HG03457 (cell line): Measurements from ENCODE around the gene CHST6.
"Not testable (repeated sequence)": the region's sequence is repeated elsewhere in the genome, so short reads cannot be mapped to it uniquely, and the experiment has no call there.

Source experiments
- ATAC-seq: cut with Tn5 transposase; IDR thresholded peaks from one replicate; pipeline ENCODE4 v1.9.1; 2021; ENCODE audit warnings: moderate number of reproducible peaks; ENCODE audit not compliant: unreplicated experiment

CHST6 gene

DNA sequence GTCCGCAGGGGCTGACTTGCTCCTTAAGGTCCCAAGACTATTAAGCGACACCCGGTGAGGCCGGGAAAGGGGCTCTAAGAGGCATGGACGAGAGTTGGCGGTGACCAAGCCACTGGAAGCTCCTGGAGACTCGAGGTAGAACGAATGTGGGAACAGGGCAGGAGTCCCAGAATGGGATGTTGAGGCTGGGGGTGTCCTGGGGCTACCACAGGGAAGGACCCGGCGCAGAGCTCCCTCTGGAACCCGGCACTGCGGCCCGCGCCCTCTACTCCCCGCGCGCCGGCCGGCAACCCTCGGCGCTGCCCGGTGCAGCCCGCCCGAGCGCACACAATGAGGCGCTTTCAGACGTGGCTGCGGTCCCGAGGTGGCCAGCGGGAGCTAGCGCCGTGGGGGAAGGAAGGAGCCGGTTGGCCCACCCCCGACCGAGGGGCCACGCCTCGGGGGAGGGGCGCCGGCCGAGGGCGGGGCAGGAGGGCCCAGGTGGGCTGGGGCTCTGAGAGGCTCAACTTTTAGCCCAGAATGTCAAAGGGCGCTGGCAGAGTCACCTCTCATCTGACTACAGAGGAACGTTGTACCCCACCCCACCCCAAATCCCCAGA is at the start of gene CHST6:
CHST6 (minus strand) TSS at position 366 of the 599 bp plus-strand sequence. CDS start 15,613 bp downstream, outside the sequence.
- no peak for ATAC-seq

- ATAC-seq = not testable (repeated sequence)
Measured at GRCh38 chr16:75542462-75542861, 47.2 kb upstream of the CHST6 start.

GRCh38 chr16:75541236-75541635 is 46.0 kb upstream of the CHST6 start:
- ATAC-seq = no peak

- ATAC-seq = not testable (repeated sequence)
Measured at GRCh38 chr16:75538882-75539565, 43.8 kb upstream of the CHST6 start.

- ATAC-seq = no peak
Measured at GRCh38 chr16:75537776-75538175, 42.5 kb upstream of the CHST6 start.

GRCh38 chr16:75535901-75536300 is 40.7 kb upstream of the CHST6 start, which contains the start of gene CHST5:
CHST5 (minus strand) TSS chr16:75536108; CDS start chr16:75530384, 5,724 bp downstream.
- no peak for ATAC-seq

GRCh38 chr16:75535211-75535843 is 40.1 kb upstream of the CHST6 start:
- no peak for ATAC-seq

DNA sequence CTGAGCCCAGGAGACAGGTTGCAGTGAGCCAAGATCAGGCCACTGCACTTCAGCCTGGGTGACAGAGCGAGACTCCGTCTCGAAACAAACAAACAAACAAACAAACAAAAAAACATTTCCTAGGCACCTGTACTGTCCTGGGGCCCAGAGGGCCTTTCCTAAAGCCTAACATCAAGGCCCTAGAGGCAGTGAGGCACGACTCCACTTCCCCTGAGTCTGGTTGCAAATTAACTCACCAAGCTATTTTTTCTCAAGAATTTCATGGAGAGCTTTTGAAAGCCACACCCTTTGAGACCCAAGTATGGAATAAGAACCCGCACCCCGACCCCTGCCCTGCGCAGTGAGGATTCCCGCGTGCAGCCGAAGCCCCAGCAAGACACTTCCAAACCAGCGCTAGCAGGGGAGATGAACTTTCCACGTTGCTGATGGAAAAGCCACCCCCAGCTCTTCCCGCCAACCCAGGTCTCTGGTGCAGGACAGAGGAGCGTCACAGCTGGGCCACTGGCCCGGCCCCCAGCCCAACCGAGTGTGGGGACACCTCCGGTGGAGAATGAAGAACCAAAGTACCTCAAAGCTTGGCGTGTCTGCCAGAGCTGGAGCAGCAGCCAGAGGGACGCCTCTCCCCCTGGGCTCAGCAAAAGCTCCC is 39.4 kb upstream of the CHST6 start:
- no peak for ATAC-seq

GRCh38 chr16:75532791-75533190 is 37.5 kb upstream of the CHST6 start:
- ATAC-seq = no peak

DNA sequence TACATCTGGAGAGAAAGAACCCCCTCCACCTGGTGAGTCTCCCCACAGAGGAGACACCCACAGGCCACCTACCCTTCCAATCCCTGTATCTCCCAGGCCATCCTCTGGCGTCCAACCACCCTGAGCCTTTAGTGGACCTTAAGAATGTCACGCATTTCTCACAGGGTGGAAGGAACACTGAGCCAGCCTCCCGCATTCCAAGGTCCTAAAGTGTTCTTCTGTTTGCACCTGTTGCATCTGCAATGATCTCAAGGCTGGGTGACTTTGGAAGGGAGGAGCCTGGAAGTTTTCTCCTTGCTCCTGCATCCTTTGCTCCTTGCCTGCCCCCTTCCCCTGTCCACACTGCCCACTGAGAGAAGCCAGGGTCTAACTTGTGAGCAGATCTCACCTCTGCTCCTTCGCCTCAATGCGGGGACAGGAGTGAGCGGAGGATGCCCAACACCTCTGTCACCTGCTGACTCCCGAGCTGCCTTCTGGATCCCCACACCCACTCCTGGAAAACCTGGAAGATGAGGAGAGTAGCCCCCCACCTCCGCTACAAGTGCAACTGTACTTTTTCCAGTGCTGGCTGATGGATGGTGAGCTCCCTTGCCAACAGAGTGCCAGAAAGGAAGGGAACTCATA is 37.0 kb upstream of the CHST6 start:
- ATAC-seq = no peak

- ATAC-seq = no peak
Measured at GRCh38 chr16:75529959-75530358, 34.7 kb upstream of the CHST6 start.

DNA sequence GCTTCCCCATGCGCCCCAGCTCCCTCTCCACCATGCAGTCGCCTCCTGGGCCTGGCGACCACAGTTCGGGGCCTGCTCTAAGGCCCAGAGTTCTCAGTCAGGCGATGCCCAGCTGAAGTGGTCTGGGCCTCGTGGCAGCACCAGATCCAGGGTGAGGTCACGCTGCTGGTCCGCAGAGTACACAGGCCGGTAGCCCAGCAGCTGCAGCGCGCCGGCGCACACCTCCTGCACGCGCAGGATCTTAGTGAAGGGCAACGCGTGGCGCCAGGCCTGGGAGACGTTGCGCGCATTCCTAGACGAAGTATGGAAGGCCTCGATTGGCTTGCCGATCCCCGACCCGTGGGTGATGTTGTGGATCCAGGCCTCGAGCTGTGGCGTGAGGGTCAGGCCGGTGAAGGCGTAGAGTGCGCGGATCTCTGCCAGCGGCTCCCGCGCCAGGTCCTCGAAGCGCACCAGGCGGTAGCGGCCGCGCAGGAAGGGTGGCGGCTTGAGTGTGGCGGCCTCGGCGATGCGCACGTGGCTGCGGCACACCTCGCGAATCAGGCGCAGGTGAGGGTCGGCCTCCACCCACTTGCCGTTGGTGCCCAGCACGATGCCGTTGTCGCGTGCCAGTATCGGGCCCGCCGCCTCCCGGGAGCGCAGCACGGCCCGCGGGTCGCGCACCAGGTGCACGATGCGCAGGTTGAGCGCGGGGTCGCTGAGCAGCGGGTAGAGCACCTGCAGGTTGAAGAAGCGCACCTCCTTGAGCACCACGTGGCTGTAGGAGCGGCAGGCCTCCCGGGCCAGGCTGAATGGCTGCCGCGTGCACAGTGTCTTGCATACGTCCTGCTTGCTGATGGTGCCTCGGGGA is 34.0 kb upstream of the CHST6 start:
- ATAC-seq = no peak

GRCh38 chr16:75527825-75528299 is 32.6 kb upstream of the CHST6 start:
- ATAC-seq = no peak

- ATAC-seq = no peak
Measured at GRCh38 chr16:75526032-75526790, 31.0 kb upstream of the CHST6 start.

DNA sequence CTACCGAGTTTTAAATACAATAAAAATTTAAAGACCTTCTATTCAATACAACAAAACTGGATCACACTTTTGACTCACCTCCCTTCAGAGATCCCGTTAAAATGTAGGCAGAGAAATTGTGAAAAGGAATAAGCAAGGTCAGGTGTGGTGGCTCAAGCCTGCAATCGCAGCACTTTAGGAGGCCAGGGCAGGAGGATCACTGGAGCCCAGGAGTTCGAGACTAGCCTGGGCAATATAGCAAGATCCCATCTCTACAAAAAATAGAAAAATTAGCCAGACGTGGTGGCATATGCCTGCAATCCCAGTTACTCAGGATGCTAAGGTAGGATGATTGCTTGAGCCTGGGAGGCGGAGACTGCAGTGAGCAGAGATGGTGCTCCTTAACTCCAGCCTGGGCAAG is 23.9 kb upstream of the CHST6 start:
- no peak for ATAC-seq

DNA sequence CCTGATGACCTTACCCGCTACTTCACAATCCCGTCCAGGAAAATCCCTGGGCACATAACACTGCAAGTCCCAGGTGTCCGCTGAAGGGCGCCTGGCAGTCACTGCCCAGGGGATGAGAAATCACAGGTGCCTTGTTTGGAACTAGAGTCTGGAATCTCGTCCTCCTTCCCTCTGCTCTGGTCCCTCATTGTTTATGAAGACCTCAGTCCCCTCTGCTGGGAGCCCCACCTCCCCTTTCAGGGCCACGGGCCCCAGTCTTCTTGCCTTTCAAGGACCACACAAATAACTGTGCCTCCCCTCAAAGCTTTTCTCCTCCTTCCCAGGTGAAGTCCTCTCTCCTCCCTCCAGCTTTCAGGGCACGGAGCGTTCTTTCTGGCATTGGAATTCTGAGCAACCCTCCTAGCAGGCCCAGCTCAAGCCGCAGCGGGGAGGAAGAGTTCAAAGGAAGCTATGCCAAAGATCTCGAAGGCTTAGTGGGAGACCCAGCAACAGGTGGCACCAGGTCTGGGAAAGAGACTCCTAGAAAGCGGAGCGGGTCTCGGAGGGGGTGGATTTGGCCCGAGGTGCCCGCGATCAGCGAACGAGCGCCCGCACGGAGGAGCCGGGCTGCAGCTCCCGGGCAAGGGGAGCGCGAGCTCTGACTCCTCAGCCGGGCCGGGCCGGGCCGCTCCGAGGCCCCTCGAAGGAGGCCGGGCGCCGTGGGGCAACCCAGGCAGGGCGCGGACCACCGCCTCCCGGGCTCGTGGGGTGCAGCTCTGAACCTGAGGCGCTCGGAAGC is 21.1 kb upstream of the CHST6 start:
- ATAC-seq = not testable (repeated sequence)

DNA sequence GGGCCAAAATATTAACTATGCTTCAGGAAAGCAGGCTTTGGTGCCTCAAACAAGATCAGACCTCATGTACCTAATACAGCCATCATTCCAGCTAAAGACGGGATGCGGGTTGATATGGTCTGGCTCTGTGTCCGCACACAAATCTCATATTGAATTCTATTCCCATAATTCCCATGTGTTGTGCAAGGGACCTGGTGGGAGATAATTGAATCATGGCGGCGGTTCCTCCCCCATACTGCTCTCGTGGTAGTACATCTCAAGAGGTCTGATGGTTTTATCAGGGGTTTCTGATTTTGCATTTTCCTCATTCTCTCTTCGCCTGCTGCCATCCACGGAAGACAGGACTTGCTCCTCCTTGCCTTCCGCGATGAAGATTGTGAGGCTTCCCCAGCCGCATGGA is 19.1 kb upstream of the CHST6 start:
- ATAC-seq = no peak

- no peak for ATAC-seq
Measured at GRCh38 chr16:75506574-75506973, 11.3 kb upstream of the CHST6 start.

DNA sequence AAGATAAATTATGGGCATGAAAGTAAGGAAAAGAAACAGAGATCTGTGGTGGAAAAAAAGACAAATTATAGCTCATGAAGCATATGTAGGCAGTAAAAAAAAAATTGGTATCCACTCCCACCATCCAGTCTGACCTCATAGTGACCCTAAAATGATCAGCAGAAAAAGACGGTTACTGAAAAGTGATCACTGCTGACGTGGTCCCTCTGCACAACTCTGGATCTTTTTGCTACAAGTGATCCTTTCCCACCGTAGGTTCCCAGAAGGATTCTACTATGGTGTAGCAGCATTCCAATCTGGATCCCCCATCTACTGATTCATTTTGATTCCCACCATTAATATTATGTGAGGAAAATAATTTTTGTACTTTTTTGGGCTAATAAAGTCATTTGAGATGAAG is 10.9 kb upstream of the CHST6 start:
- ATAC-seq = no peak
